NCI-H1694 (cell line): ENCODE data around the gene MSI2.

Experiments
- DNase-seq: peaks from one replicate; lab custom pipeline; 2025; lab: John Stamatoyannopoulos, UW

The MSI2 gene

DNA sequence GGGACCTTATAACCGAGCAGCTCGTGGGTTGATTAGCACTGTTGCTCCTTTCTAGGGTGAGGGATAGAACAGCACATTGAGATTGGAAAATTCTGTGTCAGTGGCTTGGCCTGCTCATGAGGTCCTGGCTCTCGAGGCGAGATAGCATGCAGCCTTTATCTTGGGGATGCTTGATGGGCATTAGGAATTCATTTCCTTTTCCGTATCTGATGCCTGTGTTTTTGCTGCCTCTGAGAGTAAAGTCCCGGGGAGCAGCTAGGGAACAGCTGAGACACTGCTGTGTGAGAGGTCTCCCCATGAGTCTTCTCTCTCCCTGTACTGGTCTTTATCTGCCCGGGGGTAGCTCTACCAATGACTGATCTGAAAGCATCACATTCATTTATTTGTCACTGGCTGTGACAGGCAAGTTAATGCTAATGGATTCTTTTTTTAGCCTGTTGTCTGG, 14.5 kb downstream of the MSI2 start:
- no peak for DNase-seq

GRCh38 chr17:57271821-57272220, 15.5 kb downstream of the MSI2 start:
- DNase-seq, result no peak

GRCh38 chr17:57273490-57273889, 17.2 kb downstream of the MSI2 start:
- DNase-seq, result no peak

GRCh38 chr17:57274162-57274561, 17.8 kb downstream of the MSI2 start:
- no peak for DNase-seq

- DNase-seq, result no peak
These were observed 18.9 kb downstream of the MSI2 start for GRCh38 chr17:57275071-57275764.

DNA sequence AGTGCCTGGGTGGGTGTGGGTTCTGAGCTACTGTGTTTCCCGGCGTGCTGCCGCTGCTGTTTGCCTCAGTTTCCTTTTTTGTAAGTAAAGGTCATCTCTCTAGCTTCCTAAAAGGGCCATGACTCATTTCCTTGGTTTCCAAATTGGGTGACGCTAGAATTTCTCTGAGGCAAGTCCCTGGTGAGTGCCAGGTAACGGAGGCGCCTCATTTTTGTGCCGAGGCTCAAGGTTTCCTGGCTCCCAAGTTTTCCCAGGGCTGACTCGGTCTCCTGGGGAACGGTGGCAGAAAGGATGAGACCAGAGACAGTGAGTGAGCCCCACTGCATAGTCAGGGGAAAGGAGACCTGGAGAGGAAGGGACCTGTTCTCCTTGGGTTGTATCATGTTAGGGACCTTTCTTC, 20.3 kb downstream of the MSI2 start:
- no peak for DNase-seq

DNA sequence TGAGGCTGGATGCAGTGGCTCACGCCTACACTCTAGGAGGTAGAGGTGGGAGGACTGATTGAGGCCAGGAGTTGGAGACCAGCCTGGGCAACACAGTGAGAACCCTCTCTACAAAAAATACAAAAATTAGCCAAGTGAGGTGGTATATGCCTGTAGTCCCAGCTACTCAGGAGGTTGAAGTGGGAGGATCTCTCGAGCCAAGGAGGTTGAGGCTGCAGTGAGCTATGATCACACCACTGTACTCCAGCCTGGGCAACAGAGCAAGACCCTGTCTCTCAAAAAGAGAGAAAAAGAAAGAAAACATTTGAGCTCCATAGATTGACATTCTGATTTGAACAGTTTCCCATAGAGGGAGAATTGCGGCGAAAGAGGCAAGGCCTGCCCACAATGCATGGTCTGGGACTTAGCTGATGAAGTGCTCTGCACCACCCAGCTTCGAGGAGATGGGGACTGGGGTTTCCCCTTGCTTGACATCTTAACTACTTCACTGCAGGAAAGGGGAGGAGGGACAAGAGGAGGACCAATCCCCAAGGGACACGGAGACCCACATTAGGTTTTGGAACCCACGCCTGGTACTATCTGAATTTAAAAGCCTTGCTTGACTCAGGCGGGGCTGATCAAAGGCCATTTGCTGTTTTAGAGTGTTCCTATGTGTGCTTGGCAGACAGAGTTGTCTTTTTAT, 21.7 kb downstream of the MSI2 start:
- DNase-seq, result no peak

GRCh38 chr17:57278740-57279387, 22.5 kb downstream of the MSI2 start:
- no peak for DNase-seq

- no peak for DNase-seq
These were observed 23.1 kb downstream of the MSI2 start for GRCh38 chr17:57279432-57279831.

DNA sequence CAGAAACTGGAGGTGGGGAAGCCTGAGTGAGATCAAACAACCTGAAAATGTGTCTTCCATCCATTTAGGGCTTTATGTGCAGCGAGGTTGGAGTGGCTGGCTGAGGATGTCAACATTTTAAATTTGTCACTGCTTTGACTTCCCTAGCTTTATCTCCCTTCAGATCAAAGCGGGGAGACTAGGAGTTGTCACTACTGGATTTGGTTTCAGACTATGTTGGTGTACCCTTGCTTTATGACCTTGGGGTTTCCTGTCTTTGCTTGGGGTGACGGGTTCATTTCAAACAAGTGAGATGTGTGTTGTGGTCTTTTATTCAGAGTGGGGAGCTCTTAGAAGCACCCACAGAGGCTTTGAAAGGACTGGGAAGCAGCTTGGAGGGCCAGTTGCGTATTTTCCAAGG, 25.6 kb downstream of the MSI2 start:
- no peak for DNase-seq

- no peak for DNase-seq
These were observed 26.0 kb downstream of the MSI2 start for GRCh38 chr17:57282296-57282695.

- no peak for DNase-seq
These were observed 27.1 kb downstream of the MSI2 start for GRCh38 chr17:57283203-57283971.

GRCh38 chr17:57284583-57284982, 28.3 kb downstream of the MSI2 start:
- DNase-seq, result no peak

DNA sequence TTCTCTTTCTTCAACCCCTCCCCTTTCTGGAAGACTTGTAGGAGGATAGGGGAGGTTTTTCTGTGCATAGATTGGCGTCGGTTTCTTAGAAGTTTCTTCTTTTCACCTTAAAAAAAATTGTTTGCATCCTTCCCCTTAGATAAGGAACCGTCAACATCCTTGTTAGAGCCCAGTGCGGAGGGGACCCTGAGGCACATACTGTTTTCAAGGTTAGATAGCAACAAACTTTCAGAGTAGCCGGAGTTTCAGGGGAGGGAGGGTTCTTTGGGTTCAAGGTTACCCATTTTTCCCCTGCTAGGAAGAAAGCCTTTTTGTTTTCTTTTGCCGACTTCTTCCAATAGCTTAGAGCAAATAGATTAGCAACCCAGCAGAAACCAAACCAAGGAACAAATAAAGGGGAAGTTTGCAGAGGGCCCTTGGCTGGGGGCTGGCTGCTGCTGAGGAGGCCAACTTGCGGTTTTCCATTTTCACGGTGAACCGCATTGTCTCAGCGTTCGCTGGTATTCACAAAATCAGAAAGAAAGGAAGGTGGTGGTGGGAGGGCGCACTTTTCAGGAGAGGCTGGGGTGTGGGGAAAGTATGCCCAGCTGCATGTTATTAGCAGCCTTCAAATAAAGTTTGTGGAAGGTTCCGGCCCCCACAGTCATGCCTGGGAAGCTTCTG, 28.8 kb downstream of the MSI2 start:
- DNase-seq, result no peak

DNA sequence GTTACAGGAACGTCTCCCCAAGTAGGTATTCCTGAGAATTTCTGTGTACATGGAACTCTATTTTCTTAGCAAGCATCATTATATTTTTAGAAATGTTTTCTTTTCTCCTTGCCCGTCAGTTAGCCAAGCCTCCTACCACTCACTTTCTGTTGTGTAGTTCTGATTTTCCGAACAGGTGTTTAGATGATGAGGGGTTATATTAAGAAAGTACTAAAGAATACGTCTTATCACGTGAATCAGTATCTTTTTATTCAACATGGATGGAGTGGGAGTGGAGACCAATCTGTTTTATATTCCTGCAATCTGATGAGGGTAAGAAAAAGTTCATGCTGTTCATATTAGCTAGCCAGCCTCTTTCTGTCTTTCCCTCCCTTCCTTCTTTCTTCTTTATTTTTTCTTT, 29.4 kb downstream of the MSI2 start:
- no peak for DNase-seq

DNA sequence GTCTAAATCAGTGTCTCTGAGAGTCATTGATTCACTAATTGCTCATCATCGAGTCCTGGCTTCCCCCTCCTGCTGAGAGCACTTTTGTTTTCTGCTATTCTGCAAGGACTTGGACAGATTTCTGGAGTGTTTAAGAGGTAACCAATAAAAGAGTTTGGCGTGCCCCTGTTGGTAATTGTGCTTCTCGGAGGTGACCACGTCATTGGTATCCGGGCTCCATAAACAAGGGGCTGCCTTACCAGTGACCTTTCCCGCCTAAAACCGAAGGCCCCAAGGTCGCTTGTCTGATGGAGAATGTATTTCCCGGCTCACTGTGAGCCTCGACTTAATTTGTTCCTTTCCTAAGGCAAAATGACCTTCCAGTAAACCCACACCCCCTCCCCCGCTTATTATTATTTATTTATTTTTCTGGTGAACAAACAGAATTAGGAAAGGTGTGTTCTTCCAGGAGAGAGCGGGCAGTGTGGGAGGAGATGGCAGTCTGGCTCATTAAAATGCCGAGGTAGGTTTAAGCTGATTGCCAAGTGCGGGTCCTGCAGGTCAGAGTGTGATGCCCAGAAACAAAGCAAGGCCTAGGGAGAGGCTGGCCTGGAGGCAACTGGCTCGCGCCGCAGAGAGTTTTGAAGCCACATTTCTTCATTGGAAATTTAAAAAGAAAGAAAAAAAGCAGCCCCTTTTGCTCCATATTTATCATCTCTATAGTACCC, 30.2 kb downstream of the MSI2 start:
- DNase-seq, result no peak

DNA sequence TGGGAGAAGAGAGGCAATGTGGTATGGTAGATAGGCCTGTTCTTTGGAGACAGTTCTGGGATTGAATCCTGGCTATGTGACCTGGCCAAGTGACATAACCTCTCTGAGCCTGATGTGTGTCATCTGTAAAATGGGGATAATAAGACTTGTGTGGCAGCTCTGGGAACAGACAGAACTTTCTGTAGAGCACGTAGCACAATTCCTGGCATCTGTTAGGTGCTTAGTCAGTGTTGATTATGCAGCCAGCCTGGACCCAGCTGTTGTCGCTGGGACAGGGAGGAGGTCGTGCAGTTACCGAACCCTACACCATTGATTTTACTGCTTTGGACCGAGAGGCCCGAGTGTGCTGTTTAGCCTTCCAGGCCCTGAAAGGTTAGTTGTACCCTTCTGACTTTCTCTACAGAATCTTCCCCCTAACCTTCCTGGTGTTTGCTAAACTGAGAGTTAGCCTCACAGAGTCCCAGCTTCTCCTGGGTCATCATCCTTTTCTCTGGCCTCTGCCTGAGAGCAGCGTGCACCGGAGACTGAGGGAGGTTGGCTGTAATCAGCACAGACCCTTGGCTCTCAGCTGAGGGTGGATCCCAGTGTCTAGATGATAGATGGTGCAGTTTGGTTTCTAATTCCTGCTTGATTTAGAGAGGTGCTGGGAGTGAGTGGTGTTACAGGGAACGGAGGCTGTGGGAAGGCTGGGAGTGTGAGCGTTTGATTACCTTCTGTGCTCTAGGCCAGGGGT, 31.9 kb downstream of the MSI2 start:
- DNase-seq, result no peak

- DNase-seq, result no peak
These were observed 32.4 kb downstream of the MSI2 start for GRCh38 chr17:57288773-57289121.

GRCh38 chr17:57289130-57289529, 32.8 kb downstream of the MSI2 start:
- DNase-seq, result no peak

GRCh38 chr17:57289613-57290012, 33.3 kb downstream of the MSI2 start:
- no peak for DNase-seq

GRCh38 chr17:57290981-57291380, 34.7 kb downstream of the MSI2 start:
- DNase-seq, result no peak
